Left lung (tissue), 10 donors: ENCODE data around the gene STAT5B. TPM values are rescaled to one million over a fixed set of nuclear protein-coding genes. Genes with fewer than 3 reads are reported as not detected.

Experiments
- ATAC-seq: fragments of 200-7000 bp; cut with Tn5 transposase; one replicate; pipeline ENCODE4 v1.9.1; 2020; ENCODE audit warnings: moderate library complexity
- DNase-seq, 4 donors: peaks; one replicate each; pipeline ENCODE4 v3.0.0-alpha.2; 2013 to 2020
- H3K27ac ChIP-seq, 2 donors: fragments of 200-600 bp; sonication (generic) in 1 of 2; one replicate each; pipeline versions ENCODE4 v1.5.0 to v1.8.0; 2020 to 2021
- H3K27me3 ChIP-seq, 2 donors: fragments of 200-600 bp; sonication (generic) in 1 of 2; one replicate each; pipeline versions ENCODE4 v1.5.0 to v1.8.0; 2020 to 2021
- H3K36me3 ChIP-seq, 2 donors: fragments of 200-600 bp; sonication (generic) in 1 of 2; one replicate each; pipeline versions ENCODE4 v1.5.0 to v1.8.0; 2020 to 2021
- H3K4me1 ChIP-seq, 2 donors: fragments of 200-600 bp; one replicate each; pipeline ENCODE4 v1.8.0; 2021
- H3K4me3 ChIP-seq, 2 donors: fragments of 200-600 bp; sonication (generic) in 1 of 2; one replicate each; pipeline versions ENCODE4 v1.5.0 to v1.8.0; 2020 to 2021; ENCODE audit warnings: mild to moderate bottlenecking in 1 of 2
- H3K9me3 ChIP-seq, 2 donors: fragments of 200-600 bp; sonication (generic) in 1 of 2; one replicate each; pipeline versions ENCODE4 v1.5.0 to v1.8.0; 2020 to 2021
- intact Hi-C, 2 donors: fragments of 100-400 bp; cut with DNase I; formaldehyde crosslinking; loops; one replicate each; pipeline versions ENCODE4 v1.11.2 to v1.14.2; 2022
- polyA plus RNA-seq, 6 donors: library from polyadenylated mRNA; unstranded; fragments of 120-200 nt; gene quantifications; one replicate each; pipeline ENCODE4 v1.2.1, GENCODE V29; 2013; ENCODE audit not compliant: insufficient read length in 6 of 6
- total RNA-seq, 2 donors: library from RNA; stranded (reverse); fragmentation: NEBNext Ultra II Directional; extraction: Animal tissue kit (Norgen Biotek cat#: 25700); gene quantifications; one replicate each; pipeline ENCODE4 v1.2.1, GENCODE V29; 2021
- TF ChIP-seq, protein P1 (sequence below), 2 donors: fragments of 200-600 bp; sonication (generic) in 1 of 2; IDR thresholded peaks; one replicate each; pipeline versions ENCODE4 v1.5.0 to v1.8.0; 2021; ENCODE audit warnings: antibody characterized with exemption in 2 of 2
- donor health status: DM: no; HTN: yes; CAD: no.
- donor health status: DM: no; HTN: no; CAD: no.

Gene STAT5B
- total and polyA plus RNA-seq, 8 donors: 41.5 to 70.9 (median 57.4) TPM

DNA sequence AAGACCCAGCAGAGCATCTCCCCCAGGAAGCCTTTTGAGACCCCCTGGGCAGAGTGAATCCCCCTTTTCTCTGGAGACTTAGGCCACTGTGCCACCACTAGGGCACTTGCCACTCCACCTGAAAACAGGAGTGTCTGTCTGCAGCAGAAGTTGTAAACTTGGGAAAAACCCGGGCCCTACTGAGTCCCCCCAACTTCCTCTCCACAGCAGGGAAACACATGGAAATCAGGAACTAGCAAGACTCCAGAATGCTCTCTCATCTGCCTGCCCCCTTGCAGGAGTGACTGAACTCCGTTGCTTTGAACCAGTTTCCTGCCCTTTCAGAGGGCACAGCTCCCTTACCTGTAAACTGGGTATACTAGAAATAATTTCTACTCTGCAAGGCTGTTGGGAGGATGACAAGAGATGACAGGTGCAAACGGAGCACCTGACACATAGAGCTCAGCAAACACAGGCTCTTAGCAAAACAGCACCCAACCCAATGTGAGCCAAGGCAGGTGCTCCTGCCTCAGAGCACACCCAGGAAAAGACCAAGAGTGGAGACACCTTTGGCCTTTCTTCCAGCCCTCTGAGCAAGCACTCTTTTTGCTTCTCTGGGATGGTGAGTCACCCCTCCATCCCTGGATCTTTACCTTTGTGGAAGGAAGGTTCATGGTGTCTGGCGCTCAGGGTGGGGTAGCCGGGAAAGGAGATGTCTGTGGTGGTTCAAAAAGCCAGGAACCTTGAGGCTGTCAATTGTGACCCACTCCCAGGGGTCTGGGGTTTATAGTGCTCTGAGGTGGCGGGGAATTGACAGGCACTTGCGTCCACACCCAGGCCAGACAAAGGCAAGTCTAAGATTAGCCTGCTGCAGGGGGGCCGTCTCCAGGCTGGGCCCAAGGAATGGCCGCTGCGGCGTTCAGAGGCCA lies 91.2 kb downstream of the STAT5B start, which contains the start of gene HCRT:
TSS of gene HCRT (minus strand) at position 740 of the 908 bp plus-strand sequence. CDS start at position 653, 87 bp downstream.
- Histone ChIP-seq H3K4me1 (peaks cover 13 to 69% of the 10 kb centered on the region in 2 donors), H3K36me3 (no peaks in the 10 kb centered on the region), H3K9me3 (no peaks in the 10 kb centered on the region), H3K4me3 (peak within 1 kb of the TSS; percentile 47 to 51), H3K27me3 (peaks cover 12 to 28% of the 10 kb centered on the region in 2 donors), H3K27ac (peak within 1 kb of the TSS; percentile 69 to 87)
- DNase-seq: no peak
- intact Hi-C loops: no loop called here
- TF ChIP-seq, protein P1, sequence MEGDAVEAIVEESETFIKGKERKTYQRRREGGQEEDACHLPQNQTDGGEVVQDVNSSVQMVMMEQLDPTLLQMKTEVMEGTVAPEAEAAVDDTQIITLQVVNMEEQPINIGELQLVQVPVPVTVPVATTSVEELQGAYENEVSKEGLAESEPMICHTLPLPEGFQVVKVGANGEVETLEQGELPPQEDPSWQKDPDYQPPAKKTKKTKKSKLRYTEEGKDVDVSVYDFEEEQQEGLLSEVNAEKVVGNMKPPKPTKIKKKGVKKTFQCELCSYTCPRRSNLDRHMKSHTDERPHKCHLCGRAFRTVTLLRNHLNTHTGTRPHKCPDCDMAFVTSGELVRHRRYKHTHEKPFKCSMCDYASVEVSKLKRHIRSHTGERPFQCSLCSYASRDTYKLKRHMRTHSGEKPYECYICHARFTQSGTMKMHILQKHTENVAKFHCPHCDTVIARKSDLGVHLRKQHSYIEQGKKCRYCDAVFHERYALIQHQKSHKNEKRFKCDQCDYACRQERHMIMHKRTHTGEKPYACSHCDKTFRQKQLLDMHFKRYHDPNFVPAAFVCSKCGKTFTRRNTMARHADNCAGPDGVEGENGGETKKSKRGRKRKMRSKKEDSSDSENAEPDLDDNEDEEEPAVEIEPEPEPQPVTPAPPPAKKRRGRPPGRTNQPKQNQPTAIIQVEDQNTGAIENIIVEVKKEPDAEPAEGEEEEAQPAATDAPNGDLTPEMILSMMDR (IDR thresholded peaks at IDR 0.05): no peak
- no peak for ATAC-seq

GRCh38 chr17:42183741-42184711 lies 92.2 kb downstream of the STAT5B start:
- Histone ChIP-seq H3K9me3 (no peaks in the 10 kb centered on the region), H3K27ac (peak overlapping the region; percentile 69 to 87), H3K36me3 (no peaks in the 10 kb centered on the region), H3K4me1 (peaks cover 14 to 73% of the 10 kb centered on the region in 2 donors), H3K4me3 (peak overlapping the region; percentile 47 to 51), H3K27me3 (peaks cover 21 to 37% of the 10 kb centered on the region in 2 donors)
- peak; percentile 60 to 95 (median 80) for DNase-seq
- ATAC-seq: peak; percentile 91
- TF ChIP-seq, protein P1 (IDR thresholded peaks at IDR 0.05): peak; percentile 82 to 94
- intact Hi-C loops: no loop called here

GRCh38 chr17:42182927-42183734 lies 93.1 kb downstream of the STAT5B start:
- no peak for DNase-seq
- TF ChIP-seq, protein P1 (IDR thresholded peaks at IDR 0.05): no peak
- H3K36me3 ChIP-seq: no peaks in the 10 kb centered on the region
- peaks cover 14 to 73% of the 10 kb centered on the region in 2 donors for H3K4me1 ChIP-seq
- peaks cover 21 to 43% of the 10 kb centered on the region in 2 donors for H3K27me3 ChIP-seq
- intact Hi-C loops: no loop called here
- H3K27ac ChIP-seq: peak overlapping the region; percentile 69 to 87
- peak; percentile 20 for ATAC-seq
- H3K4me3 ChIP-seq: peak overlapping the region; percentile 47 to 51
- H3K9me3 ChIP-seq: no peaks in the 10 kb centered on the region

- H3K36me3 ChIP-seq: no peaks in the 10 kb centered on the region
- peaks cover 14 to 73% of the 10 kb centered on the region in 2 donors for H3K4me1 ChIP-seq
- ATAC-seq: no peak
- intact Hi-C loops: no loop called here
- no peak for DNase-seq
- no peaks in the 10 kb centered on the region for H3K9me3 ChIP-seq
- no peak overlapping the region for H3K4me3 ChIP-seq
- no peak overlapping the region for H3K27ac ChIP-seq
- TF ChIP-seq, protein P1 (IDR thresholded peaks at IDR 0.05): no peak
- H3K27me3 ChIP-seq: peaks cover 21 to 45% of the 10 kb centered on the region in 2 donors
Observed at GRCh38 chr17:42181851-42182207, 94.4 kb downstream of the STAT5B start.
